ENCODE measurements around the gene DNLZ.

DNLZ gene

GRCh38 chr9:136381966-136382513 is 18.5 kb upstream of the DNLZ start:
- Histone ChIP-seq H3K4me3 (no peak overlapping the region), H3K27ac (no peak overlapping the region), H3K4me1 (no peaks in the 10 kb centered on the region), H3K27me3 (no peaks in the 10 kb centered on the region), H3K36me3 (peaks cover 27 to 93% (median 80%) of the 10 kb centered on the region in 3 donors), H3K9me3 (no peaks in the 10 kb centered on the region)
- intact Hi-C loops (cut with DNase I; ENCODE audit: low total_unique reads), result loop anchor here (5.0 kb wide), 1 partner anchor 1010 kb away; no protein-coding TSS in a partner anchor
- TF ChIP-seq, protein P1, sequence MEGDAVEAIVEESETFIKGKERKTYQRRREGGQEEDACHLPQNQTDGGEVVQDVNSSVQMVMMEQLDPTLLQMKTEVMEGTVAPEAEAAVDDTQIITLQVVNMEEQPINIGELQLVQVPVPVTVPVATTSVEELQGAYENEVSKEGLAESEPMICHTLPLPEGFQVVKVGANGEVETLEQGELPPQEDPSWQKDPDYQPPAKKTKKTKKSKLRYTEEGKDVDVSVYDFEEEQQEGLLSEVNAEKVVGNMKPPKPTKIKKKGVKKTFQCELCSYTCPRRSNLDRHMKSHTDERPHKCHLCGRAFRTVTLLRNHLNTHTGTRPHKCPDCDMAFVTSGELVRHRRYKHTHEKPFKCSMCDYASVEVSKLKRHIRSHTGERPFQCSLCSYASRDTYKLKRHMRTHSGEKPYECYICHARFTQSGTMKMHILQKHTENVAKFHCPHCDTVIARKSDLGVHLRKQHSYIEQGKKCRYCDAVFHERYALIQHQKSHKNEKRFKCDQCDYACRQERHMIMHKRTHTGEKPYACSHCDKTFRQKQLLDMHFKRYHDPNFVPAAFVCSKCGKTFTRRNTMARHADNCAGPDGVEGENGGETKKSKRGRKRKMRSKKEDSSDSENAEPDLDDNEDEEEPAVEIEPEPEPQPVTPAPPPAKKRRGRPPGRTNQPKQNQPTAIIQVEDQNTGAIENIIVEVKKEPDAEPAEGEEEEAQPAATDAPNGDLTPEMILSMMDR (IDR thresholded peaks at IDR 0.05), result no peak
- no peak for DNase-seq

DNA sequence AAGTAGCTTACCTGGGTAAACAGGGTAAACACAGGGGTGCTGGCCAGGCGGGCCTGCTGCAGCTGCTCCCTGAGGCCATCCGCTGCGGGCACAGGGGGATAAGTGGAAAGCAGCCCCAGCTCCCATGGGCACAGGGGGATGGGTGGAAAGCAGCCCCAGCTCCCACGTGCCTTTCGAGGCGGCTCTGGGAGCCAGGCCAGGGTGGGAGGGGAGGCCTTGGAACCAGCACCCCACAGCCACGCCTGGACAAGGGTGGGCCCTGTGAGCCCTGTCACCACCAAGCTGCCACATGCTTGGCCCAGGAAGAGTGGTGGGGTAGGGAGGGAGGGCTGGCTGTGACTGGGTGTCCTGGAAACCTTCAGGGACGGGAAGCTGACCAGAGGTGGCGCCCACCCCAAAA is 17.8 kb upstream of the DNLZ start:
- Histone ChIP-seq H3K27ac (no peak overlapping the region), H3K36me3 (peaks cover 23 to 86% (median 73%) of the 10 kb centered on the region in 3 donors), H3K9me3 (no peaks in the 10 kb centered on the region), H3K27me3 (no peaks in the 10 kb centered on the region), H3K4me1 (no peaks in the 10 kb centered on the region), H3K4me3 (no peak overlapping the region)
- DNase-seq, result no peak
- intact Hi-C loops (cut with DNase I; ENCODE audit: low total_unique reads), result loop anchor here (5.0 kb wide), 1 partner anchor 1011 kb away; no protein-coding TSS in a partner anchor
- TF ChIP-seq, protein P1 (IDR thresholded peaks at IDR 0.05), result no peak

GRCh38 chr9:136380381-136380780 is 16.8 kb upstream of the DNLZ start:
- Histone ChIP-seq H3K27me3 (no peaks in the 10 kb centered on the region), H3K27ac (no peak overlapping the region), H3K4me3 (no peak overlapping the region), H3K9me3 (no peaks in the 10 kb centered on the region), H3K36me3 (peaks cover 23 to 84% (median 63%) of the 10 kb centered on the region in 3 donors), H3K4me1 (no peaks in the 10 kb centered on the region)
- no peak for DNase-seq
- TF ChIP-seq, protein P1 (IDR thresholded peaks at IDR 0.05), result no peak
- intact Hi-C loops (cut with DNase I; ENCODE audit: low total_unique reads), result loop anchor here (5.0 kb wide), 1 partner anchor 1012 kb away; no protein-coding TSS in a partner anchor

DNA sequence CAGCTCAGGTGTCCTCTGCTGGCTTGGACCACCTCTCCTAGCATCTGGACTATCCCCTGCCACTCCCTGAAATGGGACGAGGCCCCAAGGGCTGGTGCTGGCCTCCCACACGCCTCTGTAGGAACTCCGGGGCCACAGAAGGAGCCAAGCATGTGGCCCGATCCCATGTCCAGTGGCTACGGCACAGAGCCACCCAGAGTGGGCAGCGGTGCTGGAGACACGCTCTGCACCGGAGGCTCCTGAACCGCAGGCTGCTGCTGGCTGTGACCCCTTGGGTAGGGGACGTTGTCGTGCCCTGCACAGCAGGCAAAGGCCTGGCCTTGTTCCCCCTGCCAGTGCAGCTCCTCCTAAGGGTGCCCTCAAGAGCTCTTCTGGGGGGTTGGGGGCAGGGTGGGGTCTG is 16.3 kb upstream of the DNLZ start:
- DNase-seq, result no peak
- H3K27me3 ChIP-seq, result no peaks in the 10 kb centered on the region
- H3K4me3 ChIP-seq, result no peak overlapping the region
- TF ChIP-seq, protein P1 (IDR thresholded peaks at IDR 0.05), result no peak
- H3K4me1 ChIP-seq, result no peaks in the 10 kb centered on the region
- intact Hi-C loops (cut with DNase I; ENCODE audit: low total_unique reads), result loop anchor here (5.0 kb wide), 1 partner anchor 1012 kb away; no protein-coding TSS in a partner anchor
- no peak overlapping the region for H3K27ac ChIP-seq
- H3K9me3 ChIP-seq, result no peaks in the 10 kb centered on the region
- peaks cover 23 to 81% (median 62%) of the 10 kb centered on the region in 3 donors for H3K36me3 ChIP-seq

DNA sequence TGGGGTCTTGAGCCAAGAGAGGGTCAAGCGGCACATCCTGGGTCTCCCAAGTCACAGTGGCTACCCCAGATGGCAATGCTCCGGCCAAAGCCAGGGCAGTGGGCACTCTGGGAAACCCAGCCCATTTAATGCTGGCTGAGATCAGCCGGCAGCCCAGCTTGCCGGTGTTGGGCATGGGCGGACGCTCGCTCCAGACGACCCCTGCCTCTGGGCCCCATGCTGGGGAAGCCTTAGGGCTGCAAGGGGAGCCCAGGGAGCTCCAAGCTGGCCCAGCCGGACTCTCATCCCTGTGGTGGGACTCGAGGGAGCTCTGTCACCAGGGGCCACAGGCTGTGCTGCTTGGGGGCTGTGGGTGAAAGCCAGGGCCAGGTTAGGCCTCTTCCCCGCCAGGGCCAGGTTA is 15.9 kb upstream of the DNLZ start:
- H3K9me3 ChIP-seq, result no peaks in the 10 kb centered on the region
- DNase-seq, result no peak
- H3K4me3 ChIP-seq, result no peak overlapping the region
- H3K27ac ChIP-seq, result no peak overlapping the region
- H3K27me3 ChIP-seq, result no peaks in the 10 kb centered on the region
- peaks cover 20 to 76% (median 60%) of the 10 kb centered on the region in 3 donors for H3K36me3 ChIP-seq
- intact Hi-C loops (cut with DNase I; ENCODE audit: low total_unique reads), result no loop called here
- TF ChIP-seq, protein P1 (IDR thresholded peaks at IDR 0.05), result no peak
- H3K4me1 ChIP-seq, result no peaks in the 10 kb centered on the region

GRCh38 chr9:136379003-136379287 is 15.4 kb upstream of the DNLZ start:
- H3K36me3 ChIP-seq, result peaks cover 15 to 71% (median 56%) of the 10 kb centered on the region in 3 donors
- H3K4me3 ChIP-seq, result no peak overlapping the region
- no peak overlapping the region for H3K27ac ChIP-seq
- TF ChIP-seq, protein P1 (IDR thresholded peaks at IDR 0.05), result no peak
- intact Hi-C loops (cut with DNase I; ENCODE audit: low total_unique reads), result no loop called here
- no peak for DNase-seq
- no peaks in the 10 kb centered on the region for H3K27me3 ChIP-seq
- H3K4me1 ChIP-seq, result peaks cover 0 to 2% (median 0%) of the 10 kb centered on the region in 4 donors
- no peaks in the 10 kb centered on the region for H3K9me3 ChIP-seq

All from tibial artery (tissue), 4 donors.